SU-DHL-6 (cell line): Measurements from ENCODE around the gene KIF12.

Source experiments
- H2AFZ ChIP-seq: fragments of 200-600 bp; sonication (generic); 2 replicates; pipeline ENCODE4 v1.6.1; 2014; ENCODE audit warnings: low read depth, mild to moderate bottlenecking, moderate library complexity, mixed read lengths, antibody characterized with exemption, low read length; ENCODE audit not compliant: severe bottlenecking
- H3F3A ChIP-seq: fragments of 200-600 bp; shearing (Covaris generic); 2 replicates; pipeline ENCODE4 v1.6.0; 2016; ENCODE audit warnings: antibody characterized with exemption, mild to moderate bottlenecking; ENCODE audit not compliant: insufficient read depth
- H3K27ac ChIP-seq: fragments of 200-600 bp; sonication (generic); 2 replicates; pipeline ENCODE4 v1.5.1; 2016; ENCODE audit warnings: low read depth, mild to moderate bottlenecking, low read length, moderate library complexity, mixed read lengths
- H3K27me3 ChIP-seq: fragments of 200-600 bp; sonication (generic), shearing (Covaris generic); 2 replicates; pipeline ENCODE4 v1.6.0; 2014; ENCODE audit warnings: mild to moderate bottlenecking, low read length
- H3K36me3 ChIP-seq: fragments of 200-600 bp; sonication (generic); 2 replicates; pipeline ENCODE4 v1.6.1; 2014; ENCODE audit warnings: mild to moderate bottlenecking, low read length, mixed read lengths
- H3K4me2 ChIP-seq: fragments of 300-600, 200-600 bp; shearing (Covaris generic), sonication (generic); 2 replicates; pipeline ENCODE4 v1.6.0; 2014; ENCODE audit warnings: low read length, low read depth, mild to moderate bottlenecking; ENCODE audit not compliant: poor library complexity, severe bottlenecking
- H3K4me3 ChIP-seq: fragments of 200-600 bp; sonication (generic); 2 replicates; pipeline ENCODE4 v1.5.1; 2014; ENCODE audit warnings: antibody characterized with exemption, low read length, mild to moderate bottlenecking, mixed read lengths; ENCODE audit not compliant: insufficient read depth, poor library complexity, severe bottlenecking
- H3K79me2 ChIP-seq: fragments of 200-600 bp; sonication (generic); 2 replicates; pipeline ENCODE4 v1.6.1; 2014; ENCODE audit warnings: mild to moderate bottlenecking, low read length, moderate library complexity; ENCODE audit not compliant: insufficient read depth
- H3K9ac ChIP-seq: fragments of 200-600 bp; sonication (generic); 2 replicates; pipeline ENCODE4 v1.7.0; 2014; ENCODE audit warnings: mild to moderate bottlenecking, low read length
- H3K9me2 ChIP-seq: fragments of 200-600 bp; sonication (generic); replicated peaks from 2 replicates; pipeline ENCODE4 v1.6.1; 2014; ENCODE audit warnings: low read length; ENCODE audit not compliant: insufficient read depth
- H3K9me3 ChIP-seq: fragments of 200-600 bp; sonication (generic); 2 replicates; pipeline ENCODE4 v1.6.1; 2014; ENCODE audit warnings: low read length, mixed read lengths; ENCODE audit not compliant: insufficient read depth
- H4K20me1 ChIP-seq: fragments of 200-600 bp; sonication (generic); 2 replicates; pipeline ENCODE4 v1.6.1; 2014; ENCODE audit warnings: low read depth, mild to moderate bottlenecking, antibody characterized with exemption, low read length, moderate library complexity, mixed read lengths
- CTCF ChIP-seq: fragments of 200-600 bp; sonication (generic); IDR thresholded peaks from one replicate; pipeline ENCODE4 v1.5.1; 2017; ENCODE audit warnings: antibody characterized with exemption, mild to moderate bottlenecking, low read length, moderate library complexity; ENCODE audit not compliant: insufficient read depth, poor library complexity, severe bottlenecking
- EZH2phosphoT487 ChIP-seq: fragments of 200-600 bp; sonication (generic), shearing (Covaris generic); conservative IDR thresholded peaks from 2 replicates; pipeline ENCODE4 v1.6.1; 2018; ENCODE audit warnings: mild to moderate bottlenecking, antibody characterized with exemption, low read length, moderate library complexity, mixed read lengths

Gene KIF12

GRCh38 chr9:114089206-114089840 lies 9.8 kb downstream of the KIF12 start:
- Histone ChIP-seq H3K79me2 (no peaks in the 10 kb centered on the region), H3K4me2 (no peak overlapping the region), H3K4me3 (no peak overlapping the region), H3K9ac (no peak overlapping the region), H3K36me3 (no peaks in the 10 kb centered on the region), H2AFZ (no peak overlapping the region), H3F3A (no peaks in the 10 kb centered on the region), H4K20me1 (no peaks in the 10 kb centered on the region), H3K9me3 (no peaks in the 10 kb centered on the region), H3K9me2 (no peaks in the 10 kb centered on the region), H3K27me3 (no peaks in the 10 kb centered on the region), H3K27ac (no peak overlapping the region)
- TF ChIP-seq EZH2phosphoT487 (no peak), CTCF (no peak)

GRCh38 chr9:114088571-114089170 lies 10.4 kb downstream of the KIF12 start:
- TF ChIP-seq CTCF (no peak), EZH2phosphoT487 (no peak)
- Histone ChIP-seq H3K9ac (no peak overlapping the region), H3K27ac (no peak overlapping the region)

GRCh38 chr9:114087721-114088120 lies 11.4 kb downstream of the KIF12 start:
- no peaks in the 10 kb centered on the region for H4K20me1 ChIP-seq
- H3K79me2 ChIP-seq, result no peaks in the 10 kb centered on the region
- no peak overlapping the region for H3K9ac ChIP-seq
- TF ChIP-seq EZH2phosphoT487, result no peak
- TF ChIP-seq CTCF, result no peak
- H3K27me3 ChIP-seq, result no peaks in the 10 kb centered on the region
- H2AFZ ChIP-seq, result no peak overlapping the region
- H3K36me3 ChIP-seq, result no peaks in the 10 kb centered on the region
- H3K27ac ChIP-seq, result no peak overlapping the region
- no peaks in the 10 kb centered on the region for H3F3A ChIP-seq
- H3K4me2 ChIP-seq, result no peak overlapping the region
- no peak overlapping the region for H3K4me3 ChIP-seq
- no peaks in the 10 kb centered on the region for H3K9me2 ChIP-seq
- H3K9me3 ChIP-seq, result no peaks in the 10 kb centered on the region

More at GRCh38 chr9:114088571-114089170, 10.4 kb downstream of the KIF12 start:
- Histone ChIP-seq H2AFZ (no peak overlapping the region), H3F3A (no peaks in the 10 kb centered on the region), H3K4me3 (no peak overlapping the region), H3K4me2 (no peak overlapping the region), H4K20me1 (no peaks in the 10 kb centered on the region), H3K36me3 (no peaks in the 10 kb centered on the region), H3K79me2 (no peaks in the 10 kb centered on the region), H3K9me2 (no peaks in the 10 kb centered on the region), H3K9me3 (no peaks in the 10 kb centered on the region), H3K27me3 (no peaks in the 10 kb centered on the region)
